AG04450 (cell line): ENCODE measurements around the gene AMFR. TPM values are rescaled to one million over a fixed set of nuclear protein-coding genes. Genes with fewer than 3 reads are reported as not detected.

Experiments
- CTCF ChIA-PET: fragments of 300-600, 350-600 bp; formaldehyde crosslinking; extraction: SDS; loops from one replicate; lab custom pipeline; 2022; ENCODE audit warnings: antibody characterized with exemption, inconsistent platforms; lab: Charles Lee
- POLR2A ChIA-PET: fragments of 350-600 bp; formaldehyde crosslinking; extraction: SDS; loops from one replicate; lab custom pipeline; 2021; ENCODE audit warnings: antibody characterized with exemption, inconsistent platforms; lab: Yijun Ruan, JAX
- DNase-seq: peaks from one replicate; pipeline ENCODE4 v3.0.0-alpha.2; 2011; ENCODE audit warnings: low read depth, low spot score
- H3K27ac ChIP-seq: one replicate; pipeline ENCODE4 v1.5.1; 2012; ENCODE audit warnings: low read depth, low read length, control low read depth
- H3K27me3 ChIP-seq: one replicate; pipeline ENCODE4 v1.6.0; 2012; ENCODE audit warnings: low read length; ENCODE audit not compliant: control insufficient read depth, insufficient read depth
- H3K4me3 ChIP-seq: 2 replicates; pipeline ENCODE4 v1.5.1; 2011; ENCODE audit warnings: mild to moderate bottlenecking, low read depth, low read length, control low read depth
- H3K9me3 ChIP-seq: 2 replicates; pipeline ENCODE4 v1.5.1; 2012; ENCODE audit warnings: low read length; ENCODE audit not compliant: control insufficient read depth, insufficient read depth
- polyA plus RNA-seq: library from polyadenylated mRNA; depleted of rRNA; stranded (reverse); fragments of >200 nt; gene quantifications from 2 replicates; pipeline ENCODE4 v1.2.3, GENCODE V29; 2011
- TF ChIP-seq, protein P1 (sequence below): IDR thresholded peaks from 2 replicates; pipeline ENCODE4 v1.5.1; 2011; ENCODE audit warnings: low read depth, low read length, control low read depth, inconsistent platforms

AMFR gene
- polyA plus RNA-seq, 1 experiment: 77.9 TPM

- no peak for DNase-seq
- POLR2A ChIA-PET: no interaction called here
- TF ChIP-seq, protein P1, sequence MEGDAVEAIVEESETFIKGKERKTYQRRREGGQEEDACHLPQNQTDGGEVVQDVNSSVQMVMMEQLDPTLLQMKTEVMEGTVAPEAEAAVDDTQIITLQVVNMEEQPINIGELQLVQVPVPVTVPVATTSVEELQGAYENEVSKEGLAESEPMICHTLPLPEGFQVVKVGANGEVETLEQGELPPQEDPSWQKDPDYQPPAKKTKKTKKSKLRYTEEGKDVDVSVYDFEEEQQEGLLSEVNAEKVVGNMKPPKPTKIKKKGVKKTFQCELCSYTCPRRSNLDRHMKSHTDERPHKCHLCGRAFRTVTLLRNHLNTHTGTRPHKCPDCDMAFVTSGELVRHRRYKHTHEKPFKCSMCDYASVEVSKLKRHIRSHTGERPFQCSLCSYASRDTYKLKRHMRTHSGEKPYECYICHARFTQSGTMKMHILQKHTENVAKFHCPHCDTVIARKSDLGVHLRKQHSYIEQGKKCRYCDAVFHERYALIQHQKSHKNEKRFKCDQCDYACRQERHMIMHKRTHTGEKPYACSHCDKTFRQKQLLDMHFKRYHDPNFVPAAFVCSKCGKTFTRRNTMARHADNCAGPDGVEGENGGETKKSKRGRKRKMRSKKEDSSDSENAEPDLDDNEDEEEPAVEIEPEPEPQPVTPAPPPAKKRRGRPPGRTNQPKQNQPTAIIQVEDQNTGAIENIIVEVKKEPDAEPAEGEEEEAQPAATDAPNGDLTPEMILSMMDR: no peak
- no peak overlapping the region for H3K4me3 ChIP-seq
- no peaks in the 10 kb centered on the region for H3K27me3 ChIP-seq
- no peak overlapping the region for H3K27ac ChIP-seq
- CTCF ChIA-PET: interaction anchor here (1.0 kb wide), 1 partner anchor 9 kb away, joined by 4 read pairs; no protein-coding TSS in a partner anchor
- H3K9me3 ChIP-seq: no peaks in the 10 kb centered on the region
These were observed 59.8 kb downstream of the AMFR start for GRCh38 chr16:56365552-56365951.

- ChIA-PET POLR2A (no interaction called here), CTCF (interaction anchor here (0.6 kb wide), 1 partner anchor 17 kb away, joined by 3 read pairs; no protein-coding TSS in a partner anchor)
- Histone ChIP-seq H3K27me3 (no peaks in the 10 kb centered on the region), H3K27ac (no peak overlapping the region), H3K4me3 (no peak overlapping the region), H3K9me3 (no peaks in the 10 kb centered on the region)
- TF ChIP-seq, protein P1: no peak
- no peak for DNase-seq
These were observed 60.5 kb downstream of the AMFR start for GRCh38 chr16:56364865-56365264.

- no peak for DNase-seq
- no peaks in the 10 kb centered on the region for H3K9me3 ChIP-seq
- TF ChIP-seq, protein P1: no peak
- no peak overlapping the region for H3K27ac ChIP-seq
- ChIA-PET POLR2A (no interaction called here), CTCF (interaction anchor here (0.6 kb wide), 1 partner anchor 18 kb away, joined by 3 read pairs; no protein-coding TSS in a partner anchor)
- no peak overlapping the region for H3K4me3 ChIP-seq
- no peaks in the 10 kb centered on the region for H3K27me3 ChIP-seq
These were observed 61.4 kb downstream of the AMFR start for GRCh38 chr16:56363781-56364565.

DNA sequence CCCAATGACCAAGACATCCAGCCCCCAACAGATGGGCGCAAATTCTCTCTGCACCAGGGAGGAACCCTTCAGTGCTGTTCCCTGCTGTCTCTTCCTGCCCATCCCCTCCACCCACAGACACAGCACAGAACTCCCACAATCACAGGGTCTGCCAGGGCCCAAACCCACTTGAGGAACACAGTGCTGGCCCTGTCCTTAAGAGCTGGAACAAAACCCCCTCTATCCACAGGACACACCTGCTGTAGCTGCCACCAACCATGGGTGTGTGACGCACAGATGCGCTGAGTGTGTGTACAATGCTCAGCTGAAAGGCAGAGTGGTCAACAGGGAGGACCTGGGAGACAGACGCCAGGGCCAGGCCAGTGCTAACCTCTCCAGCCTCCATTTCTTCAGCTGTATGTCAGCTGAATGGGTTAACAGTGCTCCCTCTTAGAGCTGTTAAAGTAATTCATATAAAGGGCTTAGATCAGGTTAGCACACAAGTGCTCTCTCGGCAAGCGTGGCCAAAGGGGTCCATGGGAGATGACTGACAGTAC lies 62.1 kb downstream of the AMFR start:
- TF ChIP-seq, protein P1: no peak
- Histone ChIP-seq H3K9me3 (no peaks in the 10 kb centered on the region), H3K4me3 (no peak overlapping the region), H3K27me3 (no peaks in the 10 kb centered on the region), H3K27ac (no peak overlapping the region)
- DNase-seq: no peak
- ChIA-PET POLR2A (no interaction called here), CTCF (no interaction called here)

DNA sequence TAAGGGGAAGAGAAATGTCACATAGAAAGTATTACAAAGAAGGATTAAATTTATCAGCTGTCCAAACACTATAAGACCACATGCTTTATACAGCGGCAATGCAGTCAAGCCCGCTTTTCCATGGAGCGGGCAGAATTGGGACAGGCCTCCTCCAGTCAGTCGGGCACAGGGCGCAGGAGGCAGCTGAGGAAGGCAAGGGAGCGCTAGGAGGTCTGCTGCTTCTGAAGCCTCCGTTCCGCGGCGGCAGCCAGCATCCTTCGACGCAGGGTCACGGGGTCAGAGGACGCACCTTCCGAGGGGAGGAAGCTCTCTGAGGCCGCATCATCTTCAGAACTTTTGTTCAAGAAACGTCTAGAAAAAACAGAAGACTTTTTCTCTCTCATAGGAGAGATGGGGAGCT lies 62.6 kb downstream of the AMFR start:
- no peak overlapping the region for H3K4me3 ChIP-seq
- no peaks in the 10 kb centered on the region for H3K27me3 ChIP-seq
- ChIA-PET CTCF (no interaction called here), POLR2A (no interaction called here)
- H3K9me3 ChIP-seq: no peaks in the 10 kb centered on the region
- TF ChIP-seq, protein P1: no peak
- no peak for DNase-seq
- no peak overlapping the region for H3K27ac ChIP-seq
